HL-60 (cell line): Measurements from ENCODE around the gene DIPK2B.
A peak's percentile ranks its signal among the peaks of the same experiment; 100 is the strongest.

ENCODE experiments used
- DNase-seq, 2 experiments: peaks; one replicate each; pipeline ENCODE4 v3.0.0-alpha.2; 2010 to 2020; ENCODE audit warnings: low read depth in 1 of 2, low spot score in 1 of 2
- H3K27ac ChIP-seq: fragments of 250-450 bp; sonication (Bioruptor Pico); replicated peaks from 2 replicates; pipeline ENCODE4 v1.5.1; 2020; ENCODE audit warnings: mild to moderate bottlenecking, moderate library complexity
- H3K27me3 ChIP-seq: fragments of 250-450 bp; sonication (Bioruptor Pico); 2 replicates; pipeline ENCODE4 v1.5.1; 2021; ENCODE audit warnings: mild to moderate bottlenecking, moderate library complexity; ENCODE audit not compliant: insufficient read depth, poor library complexity, severe bottlenecking
- H3K4me3 ChIP-seq: replicated peaks from 2 replicates; pipeline ENCODE4 v1.5.1; 2011; ENCODE audit warnings: mild to moderate bottlenecking, control low read depth, low read length; ENCODE audit not compliant: insufficient read depth
- GABPA ChIP-seq: IDR thresholded peaks from 2 replicates; pipeline ENCODE4 v1.6.1; 2012; ENCODE audit warnings: low read depth
- POLR2AphosphoS5 ChIP-seq: IDR thresholded peaks from 2 replicates; pipeline ENCODE4 v1.6.1; 2012; ENCODE audit warnings: low read depth
- SPI1 ChIP-seq: IDR thresholded peaks from 2 replicates; pipeline ENCODE4 v1.6.1; 2012; ENCODE audit warnings: low read depth, mild to moderate bottlenecking, borderline replicate concordance
- TF ChIP-seq, protein P1 (sequence below): IDR thresholded peaks from 2 replicates; pipeline ENCODE4 v1.6.1; 2012; ENCODE audit warnings: low read depth; ENCODE audit not compliant: insufficient replicate concordance
- TF ChIP-seq, protein P2 (sequence below): IDR thresholded peaks from one replicate; pipeline ENCODE4 v1.5.1; 2011; ENCODE audit warnings: low read length, control low read depth, inconsistent platforms; ENCODE audit not compliant: insufficient read depth

Gene DIPK2B

GRCh38 chrX:45233531-45233930 is 32.9 kb upstream of the DIPK2B start:
- H3K4me3 ChIP-seq = no peak overlapping the region
- H3K27ac ChIP-seq = no peak overlapping the region
- DNase-seq = peak in 1 of 2 experiments; percentile 27
- no peaks in the 10 kb centered on the region for H3K27me3 ChIP-seq
- TF ChIP-seq POLR2AphosphoS5 (no peak), SPI1 (no peak), GABPA (no peak)
- TF ChIP-seq, protein P1, sequence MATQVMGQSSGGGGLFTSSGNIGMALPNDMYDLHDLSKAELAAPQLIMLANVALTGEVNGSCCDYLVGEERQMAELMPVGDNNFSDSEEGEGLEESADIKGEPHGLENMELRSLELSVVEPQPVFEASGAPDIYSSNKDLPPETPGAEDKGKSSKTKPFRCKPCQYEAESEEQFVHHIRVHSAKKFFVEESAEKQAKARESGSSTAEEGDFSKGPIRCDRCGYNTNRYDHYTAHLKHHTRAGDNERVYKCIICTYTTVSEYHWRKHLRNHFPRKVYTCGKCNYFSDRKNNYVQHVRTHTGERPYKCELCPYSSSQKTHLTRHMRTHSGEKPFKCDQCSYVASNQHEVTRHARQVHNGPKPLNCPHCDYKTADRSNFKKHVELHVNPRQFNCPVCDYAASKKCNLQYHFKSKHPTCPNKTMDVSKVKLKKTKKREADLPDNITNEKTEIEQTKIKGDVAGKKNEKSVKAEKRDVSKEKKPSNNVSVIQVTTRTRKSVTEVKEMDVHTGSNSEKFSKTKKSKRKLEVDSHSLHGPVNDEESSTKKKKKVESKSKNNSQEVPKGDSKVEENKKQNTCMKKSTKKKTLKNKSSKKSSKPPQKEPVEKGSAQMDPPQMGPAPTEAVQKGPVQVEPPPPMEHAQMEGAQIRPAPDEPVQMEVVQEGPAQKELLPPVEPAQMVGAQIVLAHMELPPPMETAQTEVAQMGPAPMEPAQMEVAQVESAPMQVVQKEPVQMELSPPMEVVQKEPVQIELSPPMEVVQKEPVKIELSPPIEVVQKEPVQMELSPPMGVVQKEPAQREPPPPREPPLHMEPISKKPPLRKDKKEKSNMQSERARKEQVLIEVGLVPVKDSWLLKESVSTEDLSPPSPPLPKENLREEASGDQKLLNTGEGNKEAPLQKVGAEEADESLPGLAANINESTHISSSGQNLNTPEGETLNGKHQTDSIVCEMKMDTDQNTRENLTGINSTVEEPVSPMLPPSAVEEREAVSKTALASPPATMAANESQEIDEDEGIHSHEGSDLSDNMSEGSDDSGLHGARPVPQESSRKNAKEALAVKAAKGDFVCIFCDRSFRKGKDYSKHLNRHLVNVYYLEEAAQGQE = no peak
- TF ChIP-seq, protein P2, sequence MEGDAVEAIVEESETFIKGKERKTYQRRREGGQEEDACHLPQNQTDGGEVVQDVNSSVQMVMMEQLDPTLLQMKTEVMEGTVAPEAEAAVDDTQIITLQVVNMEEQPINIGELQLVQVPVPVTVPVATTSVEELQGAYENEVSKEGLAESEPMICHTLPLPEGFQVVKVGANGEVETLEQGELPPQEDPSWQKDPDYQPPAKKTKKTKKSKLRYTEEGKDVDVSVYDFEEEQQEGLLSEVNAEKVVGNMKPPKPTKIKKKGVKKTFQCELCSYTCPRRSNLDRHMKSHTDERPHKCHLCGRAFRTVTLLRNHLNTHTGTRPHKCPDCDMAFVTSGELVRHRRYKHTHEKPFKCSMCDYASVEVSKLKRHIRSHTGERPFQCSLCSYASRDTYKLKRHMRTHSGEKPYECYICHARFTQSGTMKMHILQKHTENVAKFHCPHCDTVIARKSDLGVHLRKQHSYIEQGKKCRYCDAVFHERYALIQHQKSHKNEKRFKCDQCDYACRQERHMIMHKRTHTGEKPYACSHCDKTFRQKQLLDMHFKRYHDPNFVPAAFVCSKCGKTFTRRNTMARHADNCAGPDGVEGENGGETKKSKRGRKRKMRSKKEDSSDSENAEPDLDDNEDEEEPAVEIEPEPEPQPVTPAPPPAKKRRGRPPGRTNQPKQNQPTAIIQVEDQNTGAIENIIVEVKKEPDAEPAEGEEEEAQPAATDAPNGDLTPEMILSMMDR = no peak

DNA sequence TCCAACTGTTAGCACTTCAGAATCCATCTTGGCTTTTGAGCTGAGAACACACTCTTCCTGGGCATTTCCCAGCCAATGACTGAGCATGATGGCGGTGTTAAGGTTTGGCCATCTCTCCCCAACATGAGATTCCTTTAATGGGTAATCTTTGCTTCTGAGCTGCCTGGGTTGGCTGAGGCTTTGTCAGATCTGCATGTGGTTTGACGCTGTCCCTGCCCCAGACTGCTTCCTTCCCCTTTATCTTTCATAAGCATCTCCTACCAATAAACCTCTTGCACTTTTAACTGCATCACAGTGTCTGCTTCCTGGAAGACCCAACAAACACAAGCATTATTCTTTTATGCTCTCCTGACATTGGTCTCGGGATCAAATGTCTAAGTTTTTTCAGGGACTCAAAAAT is 31.5 kb upstream of the DIPK2B start:
- peak in 1 of 2 experiments; percentile 41 for DNase-seq
- no peaks in the 10 kb centered on the region for H3K27me3 ChIP-seq
- TF ChIP-seq, protein P1 = no peak
- TF ChIP-seq, protein P2 = no peak
- TF ChIP-seq GABPA (no peak), POLR2AphosphoS5 (no peak), SPI1 (no peak)
- no peak overlapping the region for H3K4me3 ChIP-seq
- no peak overlapping the region for H3K27ac ChIP-seq

GRCh38 chrX:45230410-45230809 is 29.7 kb upstream of the DIPK2B start:
- peak in 1 of 2 experiments; percentile 60 for DNase-seq
- no peaks in the 10 kb centered on the region for H3K27me3 ChIP-seq
- TF ChIP-seq, protein P2 = no peak
- peak; percentile 76 for TF ChIP-seq SPI1
- H3K27ac ChIP-seq = no peak overlapping the region
- no peak overlapping the region for H3K4me3 ChIP-seq

GRCh38 chrX:45229348-45229747 is 28.7 kb upstream of the DIPK2B start:
- TF ChIP-seq POLR2AphosphoS5 (no peak), SPI1 (no peak), GABPA (no peak)
- TF ChIP-seq, protein P2 = no peak
- TF ChIP-seq, protein P1 = no peak
- no peak for DNase-seq
- no peak overlapping the region for H3K4me3 ChIP-seq

More at GRCh38 chrX:45229348-45229747, 28.7 kb upstream of the DIPK2B start:
- H3K27me3 ChIP-seq = no peaks in the 10 kb centered on the region
- H3K27ac ChIP-seq = no peak overlapping the region
